GM12872 (cell line): Measurements from ENCODE around the gene MRGPRF.

ENCODE experiments used
- CTCF ChIP-seq: IDR thresholded peaks from 3 replicates; pipeline ENCODE4 v1.5.1; 2011; ENCODE audit warnings: low read depth, mild to moderate bottlenecking, low read length, moderate library complexity; ENCODE audit not compliant: insufficient read depth

MRGPRF gene

GRCh38 chr11:68980776-68981065 is 32.3 kb downstream of the MRGPRF start, which contains the start of gene MRGPRD:
Gene MRGPRD (minus strand): TSS chr11:68980986. CDS start chr11:68980986, 0 bp downstream.
- TF ChIP-seq CTCF = no peak

- TF ChIP-seq CTCF = no peak
These were observed 32.9 kb downstream of the MRGPRF start for GRCh38 chr11:68979931-68980775.

GRCh38 chr11:68978931-68979594 is 34.0 kb downstream of the MRGPRF start:
- TF ChIP-seq CTCF = no peak

GRCh38 chr11:68978626-68978930 is 34.5 kb downstream of the MRGPRF start:
- no peak for TF ChIP-seq CTCF

GRCh38 chr11:68977781-68978625 is 35.0 kb downstream of the MRGPRF start:
- no peak for TF ChIP-seq CTCF

GRCh38 chr11:68976563-68976962 is 36.5 kb downstream of the MRGPRF start:
- TF ChIP-seq CTCF = no peak

GRCh38 chr11:68976095-68976494 is 37.0 kb downstream of the MRGPRF start:
- no peak for TF ChIP-seq CTCF
